DOHH2 (cell line): Measurements from ENCODE around the gene RPS6KA3.

Experiments
- H3F3A ChIP-seq: fragments of 200-600 bp; sonication (generic), shearing (Covaris generic); 2 replicates; pipeline ENCODE4 v1.6.0; 2016; ENCODE audit warnings: antibody characterized with exemption, mild to moderate bottlenecking; ENCODE audit not compliant: control insufficient read depth, insufficient read depth
- H3K27ac ChIP-seq: fragments of 200-600 bp; sonication (generic); 2 replicates; pipeline ENCODE4 v1.5.1; 2014; ENCODE audit warnings: low read depth, mild to moderate bottlenecking, low read length, moderate library complexity
- H3K27me3 ChIP-seq: fragments of 200-600 bp; sonication (generic); 2 replicates; pipeline ENCODE4 v1.6.1; 2014; ENCODE audit warnings: mild to moderate bottlenecking, low read length, mixed read lengths; ENCODE audit not compliant: control insufficient read depth
- H3K36me3 ChIP-seq: fragments of 200-600 bp; sonication (generic); 2 replicates; pipeline ENCODE4 v1.6.1; 2014; ENCODE audit warnings: mild to moderate bottlenecking, low read length, moderate library complexity, mixed read lengths; ENCODE audit not compliant: control insufficient read depth
- H3K4me1 ChIP-seq: fragments of 200-600 bp; sonication (generic); 2 replicates; pipeline ENCODE4 v1.6.1; 2014; ENCODE audit warnings: mild to moderate bottlenecking, low read length, mixed read lengths; ENCODE audit not compliant: control insufficient read depth
- H3K4me2 ChIP-seq: fragments of 200-600 bp; sonication (generic); 2 replicates; pipeline ENCODE4 v1.6.0; 2014; ENCODE audit warnings: mild to moderate bottlenecking, low read length, moderate library complexity
- H3K4me3 ChIP-seq: fragments of 200-600 bp; sonication (generic); 2 replicates; pipeline ENCODE4 v1.5.1; 2014; ENCODE audit warnings: mild to moderate bottlenecking, low read length, mixed read lengths
- H3K79me2 ChIP-seq: fragments of 200-600 bp; sonication (generic); 2 replicates; pipeline ENCODE4 v1.6.1; 2014; ENCODE audit warnings: mild to moderate bottlenecking, low read length, mixed read lengths; ENCODE audit not compliant: control insufficient read depth
- H3K9me2 ChIP-seq: fragments of 200-600 bp; sonication (generic); replicated peaks from 2 replicates; pipeline ENCODE4 v1.6.1; 2014; ENCODE audit warnings: mild to moderate bottlenecking, low read length, mixed read lengths; ENCODE audit not compliant: control insufficient read depth
- H3K9me3 ChIP-seq: fragments of 200-600 bp; sonication (generic); 2 replicates; pipeline ENCODE4 v1.6.1; 2014; ENCODE audit warnings: antibody characterized with exemption, low read length, mixed read lengths; ENCODE audit not compliant: control insufficient read depth, insufficient read depth
- H4K20me1 ChIP-seq: fragments of 200-600 bp; sonication (generic); 2 replicates; pipeline ENCODE4 v1.6.0; 2014; ENCODE audit warnings: low read depth, mild to moderate bottlenecking, antibody characterized with exemption, low read length, moderate library complexity; ENCODE audit not compliant: control insufficient read depth, insufficient read depth
- CTCF ChIP-seq: fragments of 200-600 bp; sonication (generic); IDR thresholded peaks from one replicate; pipeline ENCODE4 v1.5.1; 2014; ENCODE audit warnings: antibody characterized with exemption, mild to moderate bottlenecking, low read depth, low read length; ENCODE audit not compliant: poor library complexity, severe bottlenecking
- EZH2phosphoT487 ChIP-seq: fragments of 200-600 bp; sonication (generic); IDR thresholded peaks from 2 replicates; pipeline ENCODE4 v1.6.1; 2017; ENCODE audit warnings: borderline replicate concordance, mild to moderate bottlenecking, antibody characterized with exemption, low read length, moderate library complexity, mixed read lengths

The RPS6KA3 gene

GRCh38 chrX:20233336-20233735 is 33.4 kb downstream of the RPS6KA3 start:
- Histone ChIP-seq H3K36me3 (peaks cover 6% of the 10 kb centered on the region), H3K27ac (no peak overlapping the region), H3F3A (no peaks in the 10 kb centered on the region), H3K27me3 (no peaks in the 10 kb centered on the region), H3K4me2 (no peak overlapping the region), H3K4me3 (no peak overlapping the region), H3K9me2 (no peaks in the 10 kb centered on the region), H4K20me1 (no peaks in the 10 kb centered on the region), H3K79me2 (no peaks in the 10 kb centered on the region), H3K9me3 (no peaks in the 10 kb centered on the region), H3K4me1 (no peaks in the 10 kb centered on the region)
- TF ChIP-seq CTCF: no peak
- TF ChIP-seq EZH2phosphoT487: no peak

- H3K4me2 ChIP-seq: no peak overlapping the region
- no peaks in the 10 kb centered on the region for H3K9me3 ChIP-seq
- no peak overlapping the region for H3K27ac ChIP-seq
- TF ChIP-seq EZH2phosphoT487: no peak
- no peak for TF ChIP-seq CTCF
- H4K20me1 ChIP-seq: no peaks in the 10 kb centered on the region
- no peaks in the 10 kb centered on the region for H3F3A ChIP-seq
- no peaks in the 10 kb centered on the region for H3K4me1 ChIP-seq
- H3K79me2 ChIP-seq: no peaks in the 10 kb centered on the region
- no peak overlapping the region for H3K4me3 ChIP-seq
- no peaks in the 10 kb centered on the region for H3K27me3 ChIP-seq
- H3K36me3 ChIP-seq: peaks cover 6% of the 10 kb centered on the region
- no peaks in the 10 kb centered on the region for H3K9me2 ChIP-seq
Measured at GRCh38 chrX:20231598-20231997, 35.1 kb downstream of the RPS6KA3 start.

GRCh38 chrX:20230406-20230805 is 36.3 kb downstream of the RPS6KA3 start:
- Histone ChIP-seq H3K27ac (no peak overlapping the region), H3K4me1 (no peaks in the 10 kb centered on the region), H3K79me2 (no peaks in the 10 kb centered on the region), H4K20me1 (no peaks in the 10 kb centered on the region), H3K9me2 (no peaks in the 10 kb centered on the region), H3F3A (no peaks in the 10 kb centered on the region), H3K9me3 (no peaks in the 10 kb centered on the region), H3K36me3 (peaks cover 6% of the 10 kb centered on the region), H3K4me3 (no peak overlapping the region), H3K27me3 (no peaks in the 10 kb centered on the region), H3K4me2 (no peak overlapping the region)
- TF ChIP-seq CTCF (no peak), EZH2phosphoT487 (no peak)

- TF ChIP-seq EZH2phosphoT487 (no peak), CTCF (no peak)
Measured at GRCh38 chrX:20229155-20229554, 37.6 kb downstream of the RPS6KA3 start.

More at GRCh38 chrX:20229155-20229554, 37.6 kb downstream of the RPS6KA3 start:
- H4K20me1 ChIP-seq: no peaks in the 10 kb centered on the region
- H3K4me2 ChIP-seq: no peak overlapping the region
- H3K27me3 ChIP-seq: no peaks in the 10 kb centered on the region
- H3K9me3 ChIP-seq: no peaks in the 10 kb centered on the region
- H3K9me2 ChIP-seq: no peaks in the 10 kb centered on the region
- H3K79me2 ChIP-seq: no peaks in the 10 kb centered on the region
- H3K4me3 ChIP-seq: no peak overlapping the region
- no peak overlapping the region for H3K27ac ChIP-seq
- peaks cover 6% of the 10 kb centered on the region for H3K36me3 ChIP-seq
- no peaks in the 10 kb centered on the region for H3K4me1 ChIP-seq
- no peaks in the 10 kb centered on the region for H3F3A ChIP-seq
